Measurements from ENCODE around the gene BNC1.

BNC1 gene

DNA sequence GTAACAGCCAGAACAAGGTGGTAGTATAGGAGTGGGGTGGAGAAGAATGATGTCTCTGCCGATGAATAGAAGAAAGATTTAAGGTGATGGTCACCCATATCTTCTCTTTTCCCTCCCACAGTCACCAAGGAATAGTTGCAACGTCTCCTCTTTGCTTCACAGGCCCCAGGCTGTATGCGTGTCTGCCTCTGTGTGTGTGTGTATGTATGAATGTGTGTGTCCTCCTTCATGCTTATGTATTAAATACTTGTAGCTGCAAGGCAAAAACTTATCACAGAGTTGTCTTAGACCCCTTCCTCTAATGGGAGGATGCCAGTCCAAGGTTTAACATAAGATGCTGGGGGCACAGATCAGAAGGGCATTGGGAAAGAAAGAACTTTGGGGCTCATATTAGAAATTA lies 19.1 kb upstream of the BNC1 start:
- no peak overlapping the region for H3K4me3 ChIP-seq (ENCODE audit: low read depth, low read length)
- DNase-seq (ENCODE audit: low read depth) = no peak

DNA sequence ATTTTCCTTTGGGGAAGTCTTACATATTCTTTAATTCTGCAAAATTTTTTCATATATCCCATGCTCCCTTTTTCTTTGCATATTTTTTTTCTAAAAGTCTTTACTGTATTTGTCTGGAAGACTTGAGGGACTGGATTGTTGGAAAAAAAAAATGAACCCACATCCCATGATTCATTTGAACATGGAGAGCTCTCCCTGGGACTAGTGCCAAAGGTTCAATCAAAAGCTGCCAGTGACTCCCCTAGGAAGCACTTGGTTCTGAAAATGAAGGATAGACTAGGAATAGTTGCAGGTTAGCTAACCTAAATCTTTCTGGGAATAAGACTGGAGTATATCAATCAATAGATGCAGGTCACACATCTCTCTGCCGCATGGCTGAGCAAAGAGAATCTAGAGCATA lies 16.4 kb upstream of the BNC1 start:
- no peak for DNase-seq (ENCODE audit: low read depth)
- no peak overlapping the region for H3K4me3 ChIP-seq (ENCODE audit: low read depth, low read length)

DNA sequence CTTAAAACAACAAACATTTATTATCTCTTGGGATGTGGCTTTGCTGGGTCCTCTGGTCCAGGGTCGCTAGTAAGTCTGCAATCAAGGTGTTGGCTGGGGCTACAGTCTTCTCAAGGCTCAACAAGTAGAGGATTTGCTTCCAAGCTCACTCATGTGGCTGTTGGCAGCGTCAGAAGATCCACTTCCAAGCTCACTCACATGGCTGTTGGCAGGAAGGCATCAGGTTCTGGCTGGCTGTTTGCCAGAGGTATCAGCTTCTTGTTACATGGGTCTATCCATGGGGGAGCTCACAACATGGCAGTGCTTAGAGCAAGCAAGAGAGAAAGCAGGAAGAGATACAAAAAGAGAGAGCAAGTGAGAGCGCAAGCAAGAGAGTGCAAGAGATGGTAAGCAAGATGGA lies 15.0 kb upstream of the BNC1 start:
- no peak overlapping the region for H3K4me3 ChIP-seq (ENCODE audit: low read depth, low read length)
- DNase-seq (ENCODE audit: low read depth) = no peak

DNA sequence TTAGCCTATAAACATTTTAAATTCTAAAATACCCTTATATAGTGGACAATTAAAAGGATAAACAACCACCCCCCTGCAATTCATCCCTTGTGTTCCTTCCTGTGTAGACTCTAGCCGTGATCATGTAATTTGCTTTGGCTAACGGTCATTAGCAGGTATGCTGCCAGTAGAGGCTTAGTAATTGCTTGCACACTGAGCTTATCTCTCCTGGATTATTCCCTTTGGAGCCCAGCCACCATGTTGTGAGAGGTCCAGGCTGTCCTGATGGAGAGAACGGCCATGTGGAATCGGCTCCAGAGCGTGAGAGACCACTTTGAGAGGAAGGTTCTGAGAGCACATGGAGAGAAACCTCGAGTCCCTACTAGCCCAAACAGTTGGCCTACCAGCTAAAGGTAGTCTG lies 11.0 kb upstream of the BNC1 start:
- DNase-seq (ENCODE audit: low read depth) = no peak
- no peak overlapping the region for H3K4me3 ChIP-seq (ENCODE audit: low read depth, low read length)

DNA sequence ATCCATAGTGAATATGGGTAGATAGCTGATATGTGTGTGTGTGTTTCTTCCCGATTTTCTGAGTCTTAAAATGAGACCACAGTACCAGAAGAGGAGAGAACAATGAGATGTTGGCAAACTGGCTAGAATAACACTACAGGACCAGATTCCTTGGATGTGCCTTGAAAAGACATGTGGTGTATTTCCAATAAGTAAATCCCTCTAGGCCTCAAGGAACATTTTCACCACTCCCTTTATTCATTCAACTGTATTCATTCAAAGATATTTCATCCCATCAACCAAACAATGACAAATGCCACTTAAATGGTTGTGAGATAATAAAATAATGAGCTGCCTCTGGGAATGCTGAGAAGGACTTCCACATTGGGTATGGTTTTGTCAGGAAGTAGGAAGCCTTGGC lies 8.7 kb upstream of the BNC1 start:
- no peak for DNase-seq (ENCODE audit: low read depth)
- no peak overlapping the region for H3K4me3 ChIP-seq (ENCODE audit: low read depth, low read length)

DNA sequence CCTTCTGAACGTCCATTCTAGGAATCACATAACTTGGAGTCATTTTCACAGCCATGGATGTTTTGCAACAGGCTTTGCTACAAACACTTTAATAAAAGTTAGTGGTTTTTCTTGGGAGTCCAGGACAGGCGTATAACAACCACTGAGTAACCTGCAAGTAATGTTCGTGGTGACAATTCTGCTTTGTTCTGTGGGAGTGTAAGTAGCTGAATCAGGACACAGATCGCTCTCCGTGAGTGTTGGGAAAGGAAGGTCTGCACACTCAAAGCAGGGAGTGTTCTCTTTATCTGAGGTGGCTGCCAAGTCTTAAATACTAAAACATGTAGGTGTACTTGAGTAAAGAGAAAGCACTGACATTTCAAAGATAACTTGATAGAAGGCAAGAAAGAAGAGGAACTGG lies 7.9 kb upstream of the BNC1 start:
- DNase-seq (ENCODE audit: low read depth) = peak; percentile 47
- no peak overlapping the region for H3K4me3 ChIP-seq (ENCODE audit: low read depth, low read length)

DNA sequence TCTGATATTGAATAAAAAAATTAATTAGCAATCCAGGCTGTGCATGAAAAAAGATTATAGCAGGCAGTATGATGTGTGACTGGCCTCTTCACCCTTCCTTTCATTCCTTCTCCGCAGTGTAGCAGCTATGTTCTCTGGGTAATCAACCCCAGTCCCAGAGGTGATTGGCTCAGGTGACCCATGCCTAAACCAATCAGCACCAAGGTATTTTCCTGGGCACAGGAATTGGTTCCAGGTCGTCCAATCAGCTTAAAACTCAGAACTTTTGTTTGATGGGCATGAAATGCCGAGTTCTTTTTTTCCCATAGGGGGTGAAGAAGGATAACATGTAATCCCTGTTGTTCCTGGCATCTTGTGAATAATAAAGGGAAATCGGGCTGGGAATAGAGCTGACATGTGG lies 5.8 kb upstream of the BNC1 start:
- no peak for DNase-seq (ENCODE audit: low read depth)
- no peak overlapping the region for H3K4me3 ChIP-seq (ENCODE audit: low read depth, low read length)

DNA sequence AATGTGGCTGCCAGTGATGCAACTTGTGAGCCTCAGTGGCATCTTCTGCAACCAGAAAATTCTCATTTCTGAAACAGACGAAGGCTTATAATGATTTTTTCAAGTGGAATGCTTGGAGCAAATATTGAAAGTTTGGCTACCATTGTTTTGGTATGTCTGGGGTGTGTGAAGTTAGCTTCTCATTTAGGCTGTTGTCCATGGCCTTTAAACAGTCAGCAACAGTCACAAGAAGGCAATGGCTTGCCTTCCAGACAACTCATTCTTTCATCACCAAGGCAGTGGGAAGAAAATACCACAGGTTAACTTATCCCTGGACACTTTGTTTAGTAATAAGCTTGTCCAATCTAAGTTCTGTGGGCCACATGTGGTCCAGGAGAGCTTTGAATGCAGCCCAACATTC lies 4.7 kb upstream of the BNC1 start:
- no peak for DNase-seq (ENCODE audit: low read depth)
- H3K4me3 ChIP-seq (ENCODE audit: low read depth, low read length) = no peak overlapping the region

DNA sequence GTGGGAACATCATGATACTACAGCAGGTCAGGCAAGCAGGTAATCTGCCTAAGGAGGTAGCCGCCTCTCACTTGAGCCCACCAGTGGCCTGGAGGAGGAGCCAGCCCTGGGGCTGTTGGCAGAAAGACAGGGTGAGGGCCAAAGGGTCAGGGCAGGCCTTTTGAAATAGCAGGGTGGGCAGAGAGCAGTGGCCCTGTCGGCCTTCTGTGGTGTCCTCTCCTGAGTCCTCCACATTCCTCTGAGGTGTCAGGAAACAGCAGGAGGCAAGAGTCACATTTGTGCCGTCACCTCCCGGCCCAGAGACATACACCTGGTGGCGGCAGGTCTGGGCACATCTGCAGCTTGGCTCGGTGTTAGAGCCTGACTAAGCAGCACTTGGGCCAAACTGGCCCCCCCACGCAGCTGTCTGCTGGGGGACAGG lies 3.9 kb upstream of the BNC1 start:
- H3K4me3 ChIP-seq (ENCODE audit: low read depth, low read length) = no peak overlapping the region
- no peak for DNase-seq (ENCODE audit: low read depth)

DNA sequence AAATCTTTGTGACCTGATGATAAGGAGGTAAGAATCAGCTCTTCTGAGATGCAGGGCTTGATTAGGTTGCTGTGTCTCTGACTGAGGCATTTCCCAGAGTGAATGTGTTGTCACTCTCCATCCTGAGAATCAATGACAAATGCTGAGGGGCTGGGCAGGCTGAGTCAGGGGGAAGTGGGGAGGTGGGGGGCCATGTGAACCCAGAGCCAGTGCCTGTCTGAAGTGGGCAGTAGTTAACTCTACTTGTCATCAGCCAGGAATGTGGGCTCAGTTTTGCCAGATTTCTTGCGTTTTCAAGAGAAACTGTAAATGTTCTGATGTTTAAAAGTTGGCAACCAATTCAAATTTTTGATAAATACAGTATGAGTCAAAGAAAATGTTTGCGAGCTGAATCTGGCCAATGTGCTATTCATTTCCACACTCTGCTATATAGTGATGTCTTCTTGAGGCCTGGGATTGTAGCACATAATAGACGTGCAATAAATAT lies 3.1 kb upstream of the BNC1 start:
- peak; percentile 92 for DNase-seq (ENCODE audit: low read depth)
- no peak overlapping the region for H3K4me3 ChIP-seq (ENCODE audit: low read depth, low read length)

DNA sequence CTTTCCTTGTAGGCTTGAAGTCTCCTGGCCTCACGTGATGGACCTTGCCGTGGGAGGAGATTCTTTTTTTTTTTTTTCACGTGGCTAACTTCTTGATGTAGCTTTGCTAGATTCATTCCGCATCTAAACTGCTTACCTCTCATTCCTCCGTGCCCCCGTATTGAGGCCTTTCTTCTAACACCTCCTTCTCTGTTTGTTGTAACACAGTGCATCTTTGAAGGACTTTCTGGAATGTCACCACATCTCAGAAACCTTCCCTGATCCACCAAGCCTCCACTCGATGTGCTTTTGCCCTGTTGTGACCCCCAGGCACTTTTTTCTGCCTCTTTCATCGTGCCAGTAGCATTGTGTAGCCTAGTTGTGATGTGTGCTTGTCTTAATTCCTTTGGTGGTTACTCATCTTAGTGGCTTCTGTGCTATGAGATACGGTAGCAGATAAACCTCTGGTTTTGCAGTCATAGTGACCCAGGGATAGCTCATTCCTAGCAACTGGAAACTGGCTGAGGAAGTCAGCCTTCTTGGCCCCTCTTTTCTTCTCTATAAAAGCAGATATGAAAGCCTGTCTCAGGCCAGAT lies 1.6 kb upstream of the BNC1 start:
- peak; percentile 56 for DNase-seq (ENCODE audit: low read depth)
- H3K4me3 ChIP-seq (ENCODE audit: low read depth, low read length) = no peak overlapping the region

DNA sequence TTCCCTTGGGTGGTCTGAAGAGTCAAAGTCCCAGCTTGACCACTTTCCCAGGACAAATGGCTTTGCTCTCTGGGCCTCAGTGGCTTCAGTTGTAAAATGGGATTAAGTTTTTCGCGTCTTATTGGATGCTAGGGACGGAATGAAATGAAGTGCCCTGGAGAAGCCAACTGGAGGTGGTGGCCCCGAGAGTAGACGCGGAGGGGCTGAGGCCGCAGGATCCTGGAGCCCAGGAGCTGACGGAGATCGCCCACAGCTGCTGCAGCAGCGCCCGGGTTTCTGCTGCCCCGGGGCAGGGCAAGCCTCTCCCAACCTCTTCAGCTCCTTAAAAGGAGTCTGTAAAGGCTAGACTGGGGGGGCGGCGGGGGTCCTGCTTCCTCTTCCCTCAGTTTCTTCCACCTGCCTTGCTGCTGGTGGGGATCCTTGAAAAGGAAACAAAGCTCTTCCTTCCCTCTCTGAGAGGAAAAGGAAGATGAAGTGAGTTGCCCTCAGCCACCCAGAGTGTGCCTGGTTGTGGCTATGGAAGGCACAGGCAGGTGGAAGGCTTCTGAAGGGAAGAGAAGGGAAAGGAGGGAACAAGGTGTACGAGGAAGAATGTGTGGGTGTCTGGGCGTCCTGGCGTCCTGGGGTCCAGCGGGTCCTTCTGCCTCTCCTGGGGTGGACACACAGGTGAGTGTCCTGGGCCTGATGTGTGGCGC lies 967 bp upstream of the BNC1 start:
- no peak for DNase-seq (ENCODE audit: low read depth)
- H3K4me3 ChIP-seq (ENCODE audit: low read depth, low read length) = peak overlapping the region; percentile 44

DNA sequence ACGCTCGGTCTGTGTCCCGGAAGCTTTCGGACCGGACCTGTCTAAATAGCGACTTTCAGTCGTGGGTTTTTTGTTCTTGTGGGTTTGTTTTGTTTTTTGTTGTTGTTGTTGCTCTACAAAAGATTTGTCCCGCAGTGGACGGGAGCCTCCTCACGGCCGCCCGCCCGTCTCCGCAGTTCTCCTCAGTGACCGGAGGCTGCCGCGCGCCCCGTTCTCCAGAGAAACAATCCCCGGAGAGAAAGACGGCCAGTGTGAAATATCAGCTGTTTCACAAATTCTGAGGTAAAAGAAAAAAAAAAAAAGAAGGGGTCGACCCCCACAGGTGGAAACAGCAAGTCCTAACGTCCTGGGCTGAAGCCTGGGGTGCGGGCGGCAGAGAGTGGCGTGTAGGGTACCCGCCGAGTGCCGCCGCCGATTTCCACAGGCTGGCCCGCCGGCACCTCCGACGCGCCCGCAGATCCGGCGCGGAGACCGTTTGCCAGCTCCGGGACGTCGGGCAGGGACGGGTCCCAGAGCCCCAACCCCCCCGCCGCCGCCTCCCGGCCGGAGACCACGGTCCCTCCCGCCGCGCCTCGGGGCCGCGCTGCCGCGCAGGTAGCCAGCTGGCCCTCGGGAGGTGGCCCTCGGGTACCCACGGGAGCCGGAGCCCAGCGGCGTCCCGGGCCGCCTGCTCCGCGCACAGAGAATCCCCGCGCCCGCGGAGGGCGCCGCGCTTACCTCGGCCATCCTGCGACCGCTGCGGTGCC lies 478 bp downstream of the BNC1 start:
- H3K4me3 ChIP-seq (ENCODE audit: low read depth, low read length) = peak overlapping the region; percentile 67
- DNase-seq (ENCODE audit: low read depth) = no peak

DNA sequence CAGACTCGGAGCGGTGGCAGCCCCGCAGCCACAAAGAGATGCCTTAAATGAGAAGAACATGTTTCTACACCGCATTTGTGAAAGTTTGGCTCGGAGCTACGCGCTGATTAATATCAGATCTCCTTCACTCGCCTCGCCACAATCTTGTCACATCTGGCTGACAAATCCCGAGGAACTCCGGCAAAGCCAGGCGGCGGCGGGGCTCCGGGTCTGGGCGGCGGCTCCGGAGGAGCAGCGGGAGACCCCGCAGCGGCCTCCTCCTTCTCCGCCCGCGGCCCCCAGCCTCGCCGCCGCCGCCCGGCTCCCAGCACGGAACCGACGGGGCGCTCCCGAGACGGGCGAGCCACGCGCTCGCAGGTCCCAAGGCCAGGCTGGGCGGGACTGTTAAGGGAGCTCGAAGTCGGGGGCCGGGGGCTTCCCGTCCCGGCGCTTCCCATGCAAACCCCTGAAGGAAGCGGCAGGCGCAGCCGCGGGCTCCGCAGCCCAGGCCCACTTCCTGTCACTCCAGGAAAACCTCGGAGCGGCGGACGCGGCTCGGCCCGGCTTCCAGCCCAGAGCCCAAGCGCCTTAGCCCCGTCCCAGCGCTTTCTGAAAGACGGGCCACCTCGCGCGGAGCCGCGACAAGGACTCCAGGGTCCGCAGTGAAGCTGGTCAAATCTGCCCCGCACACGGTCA lies 1.2 kb downstream of the BNC1 start:
- peak overlapping the region; percentile 67 for H3K4me3 ChIP-seq (ENCODE audit: low read depth, low read length)

DNA sequence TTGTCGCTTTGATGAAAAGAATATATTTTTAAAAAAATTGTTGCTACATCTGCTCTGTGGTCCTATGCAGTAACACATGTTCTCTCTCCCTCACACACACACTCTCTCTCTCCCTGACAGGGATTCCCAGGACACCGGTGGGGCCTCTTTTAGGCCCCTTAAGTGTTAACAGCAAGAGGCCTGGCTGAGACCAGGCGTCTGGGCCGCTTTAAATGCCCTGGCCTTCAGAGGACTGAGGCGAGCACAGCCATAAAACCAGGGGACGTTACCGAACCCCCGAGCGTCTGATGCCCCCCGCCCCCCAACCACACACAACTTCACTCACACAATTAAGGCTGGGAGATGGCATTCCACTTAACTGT lies 1.7 kb downstream of the BNC1 start:
- H3K4me3 ChIP-seq (ENCODE audit: low read depth, low read length) = peak overlapping the region; percentile 67
- DNase-seq (ENCODE audit: low read depth) = no peak

More for the DNA sequence above, 1.2 kb downstream of the BNC1 start:
- DNase-seq (ENCODE audit: low read depth) = no peak

DNA sequence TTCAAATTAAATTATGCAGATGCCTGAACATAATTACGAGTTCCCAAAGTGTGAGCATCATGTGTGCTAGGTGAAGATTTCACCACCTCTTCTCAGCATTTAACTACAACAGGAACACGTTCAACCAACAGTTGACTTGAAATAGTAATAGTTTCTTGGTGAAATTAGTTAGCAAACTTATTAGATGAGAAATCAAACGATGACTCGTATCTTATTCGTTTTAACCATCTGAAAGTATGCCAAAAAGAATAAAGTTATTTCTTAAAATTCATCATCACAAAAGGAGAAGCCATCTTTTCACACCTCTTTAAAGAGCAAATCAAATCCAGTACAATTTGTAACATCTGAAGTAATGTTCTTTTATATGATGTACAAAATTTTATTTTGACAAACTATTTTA lies 2.3 kb downstream of the BNC1 start:
- no peak for DNase-seq (ENCODE audit: low read depth)
- H3K4me3 ChIP-seq (ENCODE audit: low read depth, low read length) = no peak overlapping the region

DNA sequence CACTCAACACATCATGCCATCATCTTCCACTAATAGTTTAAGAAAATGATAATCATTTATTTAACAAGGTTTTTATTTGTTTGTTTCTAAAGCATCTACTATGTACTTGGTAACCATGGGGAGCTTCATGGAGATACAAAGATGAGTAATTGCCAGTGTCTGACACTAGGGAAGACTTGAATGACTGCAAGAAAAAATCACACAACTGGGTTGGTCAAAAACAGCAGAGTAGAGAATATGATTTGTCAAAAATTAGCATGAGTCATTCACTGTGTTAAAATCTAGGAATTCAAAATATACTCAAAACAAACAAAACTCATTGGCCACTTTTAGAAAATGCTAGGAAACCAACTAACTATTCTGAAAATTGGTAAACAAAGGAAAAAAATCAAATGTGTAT lies 6.3 kb downstream of the BNC1 start:
- no peak overlapping the region for H3K4me3 ChIP-seq (ENCODE audit: low read depth, low read length)
- no peak for DNase-seq (ENCODE audit: low read depth)

DNA sequence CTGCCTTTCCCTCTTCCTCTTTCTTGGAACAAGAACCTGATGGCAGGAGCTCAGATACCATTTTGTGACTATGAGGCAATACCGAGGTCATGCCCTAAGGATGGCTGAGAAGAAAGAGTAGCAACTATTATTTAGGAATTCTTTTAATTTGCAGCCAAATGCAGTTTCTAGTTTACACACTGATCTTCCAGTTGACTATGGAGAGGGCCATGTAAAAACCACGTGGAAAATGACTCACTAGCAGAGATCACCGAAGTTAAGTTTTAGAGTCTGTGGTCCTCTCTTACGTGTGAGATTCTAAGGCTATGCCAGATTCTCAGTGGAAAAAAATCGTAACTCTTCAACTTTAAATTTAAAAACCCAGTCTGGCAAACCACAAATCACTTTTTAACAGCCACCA lies 7.8 kb downstream of the BNC1 start:
- no peak overlapping the region for H3K4me3 ChIP-seq (ENCODE audit: low read depth, low read length)
- no peak for DNase-seq (ENCODE audit: low read depth)

DNA sequence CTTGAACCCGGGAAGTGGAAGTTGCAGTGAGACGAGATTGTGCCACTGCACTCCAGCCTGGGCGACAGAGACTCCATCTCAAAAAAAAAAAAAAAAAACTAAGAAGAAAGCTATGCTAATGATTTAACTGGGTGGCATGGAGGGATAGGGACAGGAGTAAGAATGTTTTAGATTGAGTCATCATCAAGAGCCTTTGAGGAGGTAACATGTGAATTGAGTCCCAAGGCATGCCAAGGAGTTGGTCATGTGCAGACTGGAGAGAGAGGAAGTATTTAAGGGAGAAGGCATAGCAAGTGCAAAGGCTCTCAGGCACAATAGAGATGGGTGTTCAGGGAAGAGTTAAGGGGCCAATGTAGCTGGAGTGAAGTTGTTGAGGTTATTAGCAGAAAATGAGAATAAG lies 9.1 kb downstream of the BNC1 start:
- DNase-seq (ENCODE audit: low read depth) = no peak
- no peak overlapping the region for H3K4me3 ChIP-seq (ENCODE audit: low read depth, low read length)

DNA sequence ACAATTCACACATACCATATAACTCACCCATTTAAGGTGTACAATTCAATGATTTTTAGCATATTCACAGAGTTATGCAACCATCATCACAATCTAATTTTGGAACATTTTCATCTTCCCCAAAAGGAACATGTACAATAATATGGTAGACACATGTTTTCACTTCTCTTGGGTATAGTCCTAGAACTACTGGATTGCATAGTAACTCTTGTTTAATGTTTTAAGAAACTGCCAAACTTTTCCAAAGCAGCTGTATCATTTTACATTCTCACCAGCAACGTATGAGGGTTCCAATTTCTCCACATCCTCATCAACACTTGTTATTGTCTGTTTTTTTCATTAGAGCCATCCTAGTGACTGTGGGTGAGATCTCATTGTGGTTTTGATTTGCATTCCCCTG lies 14.3 kb downstream of the BNC1 start:
- H3K4me3 ChIP-seq (ENCODE audit: low read depth, low read length) = no peak overlapping the region
- DNase-seq (ENCODE audit: low read depth) = no peak
